Right renal pelvis (tissue), 4 donors: ENCODE measurements around the gene PHF3. TPM values are rescaled to one million over a fixed set of nuclear protein-coding genes. Genes with fewer than 3 reads are reported as not detected.
"Not testable (repeated sequence)": the region's sequence is repeated elsewhere in the genome, so short reads cannot be mapped to it uniquely, and the experiment has no call there.

Experiments used
- DNase-seq, 4 donors: peaks; one replicate each; pipeline ENCODE4 v3.0.0-alpha.2; 2013; ENCODE audit warnings: low read depth in 4 of 4, low spot score in 3 of 4, missing footprints in 1 of 4
- polyA plus RNA-seq, 4 donors: library from polyadenylated mRNA; unstranded; fragments of 120-200 nt; gene quantifications; one replicate each; pipeline ENCODE4 v1.2.1, GENCODE V29; 2013; ENCODE audit not compliant: insufficient read length in 4 of 4

The PHF3 gene
- polyA plus RNA-seq, 4 donors = 55.5 to 69.1 (median 64.0) TPM

- DNase-seq = no peak
Measured at GRCh38 chr6:63706630-63707029, 71.0 kb downstream of the PHF3 start.

DNA sequence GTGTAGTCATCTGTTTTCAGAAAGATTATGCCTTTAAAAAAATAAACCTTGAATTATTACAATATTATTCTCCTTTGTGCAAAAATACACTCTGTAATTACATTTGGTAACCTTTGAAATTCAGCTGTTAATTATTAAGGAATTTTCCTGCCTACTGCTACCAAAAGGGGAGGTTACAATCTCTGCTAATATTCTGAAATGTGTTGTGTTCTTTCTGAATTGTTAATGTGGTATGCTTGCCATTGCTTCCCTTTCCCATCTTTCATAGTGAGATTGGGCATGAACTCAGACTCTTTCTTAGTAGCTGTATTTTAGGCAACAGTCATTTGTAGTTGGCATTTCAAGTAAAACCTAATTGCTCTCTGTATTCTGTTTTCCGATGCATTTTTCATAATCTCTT is 73.0 kb downstream of the PHF3 start:
- DNase-seq = no peak

DNA sequence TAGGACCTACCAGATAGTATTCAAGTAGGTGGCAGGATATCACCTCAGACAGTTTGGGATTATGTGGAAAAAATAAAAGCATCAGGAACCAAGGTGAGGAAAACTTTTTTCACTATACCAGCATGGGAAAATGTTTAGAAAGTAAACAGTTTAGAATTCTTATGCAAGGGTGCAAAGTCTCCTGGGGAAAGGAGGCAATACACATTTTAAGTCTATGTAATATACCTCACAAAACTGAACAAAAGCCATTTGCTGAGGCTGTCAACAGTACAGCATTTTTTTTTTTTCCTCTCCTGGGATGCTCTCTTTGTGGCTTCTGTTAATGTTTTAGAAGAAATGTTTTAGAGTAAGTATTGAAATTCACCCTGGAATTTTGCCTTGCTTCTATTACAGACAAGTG is 73.5 kb downstream of the PHF3 start:
- DNase-seq = no peak

GRCh38 chr6:63713332-63713731 is 77.7 kb downstream of the PHF3 start:
- DNase-seq = no peak

DNA sequence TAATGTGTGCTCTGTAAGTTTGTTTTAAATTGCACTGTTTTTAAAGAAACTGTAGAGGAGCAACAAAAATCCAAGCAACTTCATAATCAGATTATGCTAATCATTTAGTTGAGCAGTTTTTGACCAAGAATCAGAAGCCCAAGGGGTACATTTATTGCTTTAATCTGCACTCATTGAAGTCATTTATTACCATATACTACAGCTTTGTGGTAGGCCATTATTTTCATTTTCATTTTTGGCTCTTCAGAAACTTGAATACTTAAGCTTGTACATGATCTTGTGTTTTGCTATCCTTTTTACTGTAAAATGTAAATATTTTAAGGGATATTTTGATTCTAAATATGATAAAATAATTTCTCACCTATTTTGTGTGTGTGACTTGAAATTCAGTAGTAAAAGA is 78.5 kb downstream of the PHF3 start:
- no peak for DNase-seq

- DNase-seq = no peak
Measured at GRCh38 chr6:63716169-63716568, 80.6 kb downstream of the PHF3 start.

GRCh38 chr6:63721181-63721580 is 85.6 kb downstream of the PHF3 start:
- no peak for DNase-seq

DNA sequence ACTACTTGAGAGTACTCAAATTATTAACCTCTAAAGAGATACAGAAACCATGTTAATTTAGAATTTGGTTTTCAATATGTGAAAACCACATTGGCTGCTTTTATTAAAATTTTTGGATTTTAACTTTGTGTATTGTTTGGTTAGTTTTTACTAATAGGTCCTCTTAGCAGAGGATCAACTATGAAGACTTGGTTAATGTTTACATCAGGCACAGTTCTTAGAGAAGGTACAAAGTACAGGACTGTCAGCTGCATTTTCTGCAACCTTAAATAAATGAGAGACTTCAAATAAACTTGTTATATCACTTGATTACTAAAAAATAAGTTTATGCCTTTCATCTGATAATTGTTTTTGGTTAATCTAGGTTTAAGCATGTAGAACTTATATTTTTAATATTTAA is 89.1 kb downstream of the PHF3 start:
- DNase-seq = no peak

GRCh38 chr6:63730311-63730710 is 94.7 kb downstream of the PHF3 start:
- DNase-seq = no peak

- no peak for DNase-seq
Measured at GRCh38 chr6:63731930-63732329, 96.3 kb downstream of the PHF3 start.

DNA sequence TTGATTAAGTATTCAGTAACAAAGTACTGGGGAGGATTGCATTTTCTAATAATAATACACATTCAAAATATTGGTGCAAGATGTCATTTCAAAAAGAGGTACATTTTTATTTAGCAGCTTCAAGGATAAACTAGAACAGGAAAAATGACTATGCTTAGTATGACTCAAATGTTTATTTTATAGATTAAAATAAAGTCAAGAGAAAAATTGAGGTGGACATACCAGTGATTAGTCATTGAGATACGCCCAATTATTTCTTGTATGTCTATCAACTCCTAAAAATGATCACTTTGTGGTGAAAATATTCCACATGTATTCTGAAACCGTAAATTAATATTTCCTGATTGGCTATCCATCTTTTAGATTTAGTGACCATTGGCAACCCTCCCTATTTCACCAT is 96.7 kb downstream of the PHF3 start:
- no peak for DNase-seq

- DNase-seq = no peak
Measured at GRCh38 chr6:63734923-63735322, 99.3 kb downstream of the PHF3 start.

- DNase-seq = not testable (repeated sequence)
Measured at GRCh38 chr6:63738190-63738589, 102.6 kb downstream of the PHF3 start.

- DNase-seq = no peak
Measured at GRCh38 chr6:63739094-63739687, 103.6 kb downstream of the PHF3 start.

DNA sequence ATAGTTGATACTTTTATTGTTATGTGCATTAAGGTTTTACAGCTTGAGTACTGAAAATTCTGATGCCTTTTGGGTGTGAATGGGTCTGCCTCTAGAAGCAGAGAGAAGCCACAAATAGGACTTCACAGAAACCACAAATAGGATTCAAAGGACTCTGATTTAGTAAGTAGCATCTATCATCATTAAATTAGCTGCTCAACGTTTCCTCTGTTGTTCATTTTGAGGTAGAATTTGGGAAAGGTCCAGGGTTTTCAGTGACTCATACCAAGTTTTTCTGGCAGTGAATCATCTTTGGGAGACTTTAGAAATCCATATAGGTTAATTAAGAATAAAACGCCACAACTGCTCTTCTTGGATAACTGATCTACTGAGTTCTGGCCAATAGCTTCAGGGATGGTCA is 105.1 kb downstream of the PHF3 start:
- no peak for DNase-seq

GRCh38 chr6:63742060-63742459 is 106.5 kb downstream of the PHF3 start:
- no peak for DNase-seq

DNA sequence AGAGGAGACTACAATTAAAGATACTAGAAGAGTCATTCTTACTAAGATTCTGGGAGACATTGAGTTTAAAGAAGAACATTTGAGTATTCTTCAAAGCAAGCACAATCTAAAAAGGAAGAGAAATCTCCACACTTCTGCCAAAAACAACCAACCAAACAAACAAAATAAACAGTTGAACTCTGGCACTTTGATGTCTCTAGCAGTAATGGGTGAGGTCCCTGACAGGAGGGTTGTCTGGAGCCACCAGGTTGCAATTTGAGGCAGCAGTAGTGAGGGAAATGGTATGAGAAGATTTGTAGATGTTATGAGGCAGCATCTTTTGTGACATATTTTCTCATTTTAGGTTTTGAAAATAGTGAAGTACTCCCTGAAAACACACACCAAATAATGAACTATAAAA is 108.1 kb downstream of the PHF3 start:
- no peak for DNase-seq

DNA sequence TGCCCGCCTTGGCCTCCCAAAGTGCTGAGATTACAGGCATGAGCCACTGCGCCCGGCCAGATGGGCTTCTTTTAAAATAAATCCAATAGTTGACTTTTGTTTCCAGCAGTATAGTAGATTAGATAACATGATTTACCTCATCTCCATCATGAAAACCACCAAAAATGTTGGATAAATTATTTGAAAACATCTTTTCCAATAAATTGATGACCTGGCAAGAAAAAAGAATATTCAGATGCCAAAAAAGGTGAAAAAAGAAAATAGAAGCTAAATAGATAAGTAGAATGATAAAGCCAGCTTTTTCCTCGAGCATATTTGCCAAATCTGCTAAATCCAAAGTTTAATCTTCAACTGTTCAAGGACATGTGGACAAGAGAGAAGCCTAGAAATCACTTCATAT is 109.2 kb downstream of the PHF3 start:
- no peak for DNase-seq

- DNase-seq = no peak
Measured at GRCh38 chr6:63745784-63746183, 110.2 kb downstream of the PHF3 start.

DNA sequence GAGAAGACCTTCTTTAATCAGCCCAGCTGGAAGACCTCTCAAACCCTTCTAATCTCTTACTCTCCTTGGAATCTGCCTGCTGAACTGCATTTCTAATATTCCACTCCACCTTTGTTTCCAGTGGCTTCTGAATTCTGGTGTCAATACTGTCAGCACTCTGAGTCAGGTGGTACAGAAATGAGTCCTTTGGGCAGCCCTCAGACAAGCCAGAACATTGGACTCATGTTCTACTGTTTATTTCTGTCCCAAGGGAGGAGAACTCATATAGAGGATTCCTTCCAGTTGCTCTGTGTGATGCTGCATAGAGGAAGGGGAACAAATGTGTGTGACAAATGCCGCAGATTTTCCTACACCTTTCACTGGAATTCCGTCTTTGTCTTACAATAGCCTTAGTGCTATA is 114.8 kb downstream of the PHF3 start:
- no peak for DNase-seq

DNA sequence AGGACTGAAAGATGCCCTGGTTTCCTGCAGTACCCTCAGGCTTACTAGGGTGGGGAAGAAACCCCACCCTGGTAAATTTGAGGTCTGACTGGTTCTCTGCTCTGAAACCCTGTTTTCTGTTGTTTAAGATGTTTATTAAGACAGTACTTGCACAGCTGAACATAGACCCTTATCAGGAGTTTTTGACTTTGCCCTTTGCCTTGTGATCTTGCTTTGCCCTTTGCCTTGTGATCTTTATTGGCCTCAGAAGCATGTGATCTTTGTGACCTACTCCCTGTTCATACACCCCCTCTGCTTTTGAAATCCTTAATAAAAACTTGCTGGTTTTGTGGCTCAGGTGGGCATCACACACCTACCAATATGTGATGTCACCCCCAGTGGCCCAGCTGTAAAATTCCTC is 121.7 kb downstream of the PHF3 start:
- DNase-seq = not testable (repeated sequence)

DNA sequence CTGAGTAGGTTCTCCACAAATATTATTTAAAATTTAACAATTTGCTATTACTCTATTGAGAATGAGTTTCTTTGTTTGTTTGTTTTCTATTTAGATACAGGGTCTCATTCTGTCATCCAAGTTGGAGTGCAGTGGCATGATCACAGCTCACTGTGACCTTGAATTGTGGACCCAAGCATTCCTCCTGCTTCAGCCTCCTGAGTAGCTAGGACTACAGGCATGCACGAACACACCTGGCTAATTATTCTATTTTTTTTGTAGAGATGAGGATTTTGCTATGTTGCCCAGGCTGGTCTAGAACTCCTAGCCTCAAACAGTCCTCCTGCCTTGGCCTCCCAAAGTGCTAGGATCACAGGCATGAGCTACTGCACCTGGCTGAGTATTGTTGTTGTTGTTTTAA is 122.2 kb downstream of the PHF3 start:
- no peak for DNase-seq

DNA sequence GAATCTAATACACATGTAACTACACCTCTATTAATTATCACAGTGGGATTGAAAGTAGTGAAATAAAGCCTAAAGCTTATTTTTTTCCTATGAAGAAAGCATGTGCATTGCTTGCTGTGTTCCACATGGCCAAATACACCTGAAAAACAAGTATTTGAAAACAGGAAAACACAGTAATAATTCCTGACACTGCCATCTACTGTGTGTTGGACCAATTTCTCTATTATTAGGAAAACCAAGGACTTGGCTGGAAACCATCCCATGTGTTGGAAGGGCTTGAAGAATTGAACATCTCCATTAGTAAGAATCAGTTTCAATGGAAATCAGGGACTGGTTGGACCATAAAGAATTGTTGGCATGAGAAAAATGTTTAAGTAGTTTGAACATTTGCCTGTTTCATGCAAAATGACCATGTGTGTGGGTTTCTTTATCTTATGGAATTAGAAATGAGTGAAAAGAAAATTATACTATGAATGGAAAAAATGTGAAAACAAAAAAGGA is 124.1 kb downstream of the PHF3 start:
- DNase-seq = no peak
